Lower leg skin (tissue), 3 donors: ENCODE data around the gene CHN2.

Experiments used
- POLR2A ChIP-seq, 2 donors: fragments of 450-650 bp; IDR thresholded peaks; one replicate each; pipeline ENCODE4 v1.6.1; 2016 to 2017; ENCODE audit warnings: antibody characterized with exemption in 2 of 2, mild to moderate bottlenecking in 1 of 2, moderate library complexity in 1 of 2
- TF ChIP-seq, protein P1 (sequence below), 3 donors: fragments of 450-650 bp; IDR thresholded peaks; one replicate each; pipeline ENCODE4 v1.5.1; 2016; ENCODE audit warnings: antibody characterized with exemption in 3 of 3, mild to moderate bottlenecking in 3 of 3, moderate library complexity in 2 of 3

DNA sequence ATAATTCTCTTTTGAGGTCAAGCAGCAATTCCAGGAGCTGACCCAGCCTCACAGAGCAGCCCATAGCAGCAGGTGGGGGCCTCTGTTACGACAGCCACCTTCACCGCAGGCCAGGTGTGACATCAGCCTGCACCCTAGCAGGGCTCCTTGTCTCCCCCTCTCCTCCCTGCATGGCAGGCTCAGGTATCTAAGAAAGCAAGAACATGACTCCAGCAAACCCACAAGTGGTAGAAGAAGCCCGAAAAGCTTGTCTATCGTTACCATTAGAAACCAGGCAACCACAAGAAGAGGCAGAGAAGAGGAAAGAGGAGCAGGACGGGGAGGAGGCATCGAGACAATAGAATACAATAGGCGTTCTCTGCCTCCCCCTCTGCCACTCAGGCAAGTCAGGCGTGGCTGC is 265.0 kb downstream of the CHN2 start:
- TF ChIP-seq, protein P1, sequence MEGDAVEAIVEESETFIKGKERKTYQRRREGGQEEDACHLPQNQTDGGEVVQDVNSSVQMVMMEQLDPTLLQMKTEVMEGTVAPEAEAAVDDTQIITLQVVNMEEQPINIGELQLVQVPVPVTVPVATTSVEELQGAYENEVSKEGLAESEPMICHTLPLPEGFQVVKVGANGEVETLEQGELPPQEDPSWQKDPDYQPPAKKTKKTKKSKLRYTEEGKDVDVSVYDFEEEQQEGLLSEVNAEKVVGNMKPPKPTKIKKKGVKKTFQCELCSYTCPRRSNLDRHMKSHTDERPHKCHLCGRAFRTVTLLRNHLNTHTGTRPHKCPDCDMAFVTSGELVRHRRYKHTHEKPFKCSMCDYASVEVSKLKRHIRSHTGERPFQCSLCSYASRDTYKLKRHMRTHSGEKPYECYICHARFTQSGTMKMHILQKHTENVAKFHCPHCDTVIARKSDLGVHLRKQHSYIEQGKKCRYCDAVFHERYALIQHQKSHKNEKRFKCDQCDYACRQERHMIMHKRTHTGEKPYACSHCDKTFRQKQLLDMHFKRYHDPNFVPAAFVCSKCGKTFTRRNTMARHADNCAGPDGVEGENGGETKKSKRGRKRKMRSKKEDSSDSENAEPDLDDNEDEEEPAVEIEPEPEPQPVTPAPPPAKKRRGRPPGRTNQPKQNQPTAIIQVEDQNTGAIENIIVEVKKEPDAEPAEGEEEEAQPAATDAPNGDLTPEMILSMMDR (IDR thresholded peaks at IDR 0.05): no peak
- TF ChIP-seq POLR2A (IDR thresholded peaks at IDR 0.05): no peak
